Astrocyte (in vitro differentiated cells and primary cell): ENCODE results near the gene UBASH3A. TPM values are rescaled to one million over a fixed set of nuclear protein-coding genes. Genes with fewer than 3 reads are reported as not detected.

Source experiments
- DNase-seq: peaks from one replicate; pipeline ENCODE4 v3.0.0-alpha.2; 2010; ENCODE audit warnings: low read depth
- FAIRE-seq: peaks from 2 replicates; lab custom pipeline; 2011; peaks lifted over from hg19 to GRCh38; lab: Jason Lieb, UNC
- H2AFZ ChIP-seq: 2 replicates; pipeline ENCODE4 v1.6.0; 2012; ENCODE audit warnings: low read depth, low read length, inconsistent platforms
- H3K27ac ChIP-seq: 2 replicates; pipeline ENCODE4 v1.5.1; 2011; ENCODE audit warnings: low read depth, low read length, inconsistent platforms
- H3K27me3 ChIP-seq: 2 replicates; pipeline ENCODE4 v1.6.0; 2011; ENCODE audit warnings: low read length, inconsistent platforms; ENCODE audit not compliant: insufficient read depth
- H3K36me3 ChIP-seq: 2 replicates; pipeline ENCODE4 v1.5.1; 2011; ENCODE audit warnings: low read length, inconsistent platforms; ENCODE audit not compliant: insufficient read depth
- H3K4me1 ChIP-seq: 2 replicates; pipeline ENCODE4 v1.5.1; 2011; ENCODE audit warnings: low read length, inconsistent platforms; ENCODE audit not compliant: insufficient read depth
- H3K4me2 ChIP-seq: 2 replicates; pipeline ENCODE4 v1.6.0; 2012; ENCODE audit warnings: low read length, inconsistent platforms
- H3K4me3 ChIP-seq: 2 replicates; pipeline ENCODE4 v1.5.1; 2011; ENCODE audit warnings: low read depth, mild to moderate bottlenecking, low read length, inconsistent platforms; ENCODE audit not compliant: insufficient read depth
- H3K79me2 ChIP-seq: 2 replicates; pipeline ENCODE4 v1.6.0; 2012; ENCODE audit warnings: mild to moderate bottlenecking, low read length, inconsistent platforms; ENCODE audit not compliant: insufficient read depth
- H3K9ac ChIP-seq: 2 replicates; pipeline ENCODE4 v1.6.0; 2012; ENCODE audit warnings: mild to moderate bottlenecking, low read length, inconsistent platforms
- H3K9me3 ChIP-seq: 2 replicates; pipeline ENCODE4 v1.5.1; 2012; ENCODE audit warnings: low read depth, mild to moderate bottlenecking, low read length, inconsistent platforms; ENCODE audit not compliant: insufficient read depth
- H4K20me1 ChIP-seq: 2 replicates; pipeline ENCODE4 v1.6.0; 2012; ENCODE audit warnings: low read length, inconsistent platforms; ENCODE audit not compliant: insufficient read depth
- H3K27ac Mint-ChIP-seq: one replicate; pipeline ENCODE4 v1.8.0; 2021; ENCODE audit warnings: mild to moderate bottlenecking, mixed read lengths; ENCODE audit not compliant: unreplicated experiment
- H3K27me3 Mint-ChIP-seq: one replicate; pipeline ENCODE4 v1.8.0; 2021; ENCODE audit warnings: low read depth, mixed read lengths; ENCODE audit not compliant: unreplicated experiment
- H3K36me3 Mint-ChIP-seq: one replicate; pipeline ENCODE4 v1.8.0; 2021; ENCODE audit warnings: low read depth, mixed read lengths; ENCODE audit not compliant: unreplicated experiment
- H3K4me1 Mint-ChIP-seq: one replicate; pipeline ENCODE4 v1.8.0; 2021; ENCODE audit warnings: low read depth, mixed read lengths; ENCODE audit not compliant: unreplicated experiment
- H3K4me3 Mint-ChIP-seq: one replicate; pipeline ENCODE4 v1.8.0; 2021; ENCODE audit warnings: mild to moderate bottlenecking, moderate library complexity, mixed read lengths; ENCODE audit not compliant: unreplicated experiment
- H3K9me3 Mint-ChIP-seq: one replicate; pipeline ENCODE4 v1.8.0; 2021; ENCODE audit warnings: mild to moderate bottlenecking, mixed read lengths; ENCODE audit not compliant: unreplicated experiment
- CTCF ChIP-seq: IDR thresholded peaks from 2 replicates; pipeline ENCODE4 v1.5.1; 2011; ENCODE audit warnings: low read depth, mild to moderate bottlenecking, inconsistent platforms, low read length, moderate library complexity; ENCODE audit not compliant: insufficient read depth
- EZH2 ChIP-seq: IDR thresholded peaks from 2 replicates; pipeline ENCODE4 v1.6.1; 2012; ENCODE audit warnings: mild to moderate bottlenecking, low read length, inconsistent platforms; ENCODE audit not compliant: insufficient read depth
- total RNA-seq: library from RNA; stranded (reverse); gene quantifications from 2 replicates; pipeline ENCODE4 v1.2.1, GENCODE V29; 2021

UBASH3A gene
- total RNA-seq, 1 donor from 2014 or later, result not detected

- Histone ChIP-seq H3K9me3 (no peaks in the 10 kb centered on the region), H3K36me3 (no peaks in the 10 kb centered on the region), H3K79me2 (no peaks in the 10 kb centered on the region), H4K20me1 (no peaks in the 10 kb centered on the region), H3K4me2 (no peak overlapping the region), H3K4me1 (no peaks in the 10 kb centered on the region), H3K9ac (no peak overlapping the region), H3K27ac (no peak overlapping the region), H3K4me3 (no peak overlapping the region), H2AFZ (no peak overlapping the region), H3K27me3 (peaks cover 6% of the 10 kb centered on the region)
- H3K9me3 Mint-ChIP-seq, result peaks cover 2% of the 10 kb centered on the region
- H3K27me3 Mint-ChIP-seq, result peaks cover 12% of the 10 kb centered on the region
- TF ChIP-seq CTCF (no peak), EZH2 (no peak)
- H3K27ac Mint-ChIP-seq, result no peak overlapping the region
- no peak for FAIRE-seq
- H3K36me3 Mint-ChIP-seq, result peaks cover 1% of the 10 kb centered on the region
- H3K4me1 Mint-ChIP-seq, result peaks cover 12% of the 10 kb centered on the region
- DNase-seq, result no peak
- H3K4me3 Mint-ChIP-seq, result no peak overlapping the region
Measured at GRCh38 chr21:42390193-42390592, 13.5 kb upstream of the UBASH3A start.

GRCh38 chr21:42390696-42391095, 13.0 kb upstream of the UBASH3A start:
- peaks cover 1% of the 10 kb centered on the region for H3K36me3 Mint-ChIP-seq
- peaks cover 2% of the 10 kb centered on the region for H3K9me3 Mint-ChIP-seq
- TF ChIP-seq EZH2 (no peak), CTCF (no peak)
- H3K4me3 Mint-ChIP-seq, result no peak overlapping the region
- Histone ChIP-seq H4K20me1 (no peaks in the 10 kb centered on the region), H3K4me1 (no peaks in the 10 kb centered on the region), H3K9me3 (no peaks in the 10 kb centered on the region), H3K4me2 (no peak overlapping the region), H2AFZ (no peak overlapping the region), H3K79me2 (no peaks in the 10 kb centered on the region), H3K27ac (no peak overlapping the region), H3K9ac (no peak overlapping the region), H3K36me3 (no peaks in the 10 kb centered on the region), H3K27me3 (peaks cover 6% of the 10 kb centered on the region), H3K4me3 (no peak overlapping the region)
- H3K27me3 Mint-ChIP-seq, result peaks cover 12% of the 10 kb centered on the region
- DNase-seq (no peak), FAIRE-seq (no peak)
- peaks cover 11% of the 10 kb centered on the region for H3K4me1 Mint-ChIP-seq
- H3K27ac Mint-ChIP-seq, result no peak overlapping the region

- H3K9me3 Mint-ChIP-seq, result peaks cover 2% of the 10 kb centered on the region
- H3K27ac ChIP-seq, result no peak overlapping the region
- FAIRE-seq (no peak), DNase-seq (no peak)
- H3K4me1 ChIP-seq, result no peaks in the 10 kb centered on the region
- no peaks in the 10 kb centered on the region for H3K79me2 ChIP-seq
- H3K27me3 Mint-ChIP-seq, result peaks cover 12% of the 10 kb centered on the region
- no peak overlapping the region for H3K4me3 Mint-ChIP-seq
- no peaks in the 10 kb centered on the region for H3K9me3 ChIP-seq
- H3K9ac ChIP-seq, result no peak overlapping the region
- TF ChIP-seq CTCF (no peak), EZH2 (no peak)
- H3K4me3 ChIP-seq, result no peak overlapping the region
- H2AFZ ChIP-seq, result no peak overlapping the region
- H3K4me2 ChIP-seq, result no peak overlapping the region
- peaks cover 6% of the 10 kb centered on the region for H3K27me3 ChIP-seq
- peaks cover 11% of the 10 kb centered on the region for H3K4me1 Mint-ChIP-seq
- peaks cover 1% of the 10 kb centered on the region for H3K36me3 Mint-ChIP-seq
- no peaks in the 10 kb centered on the region for H3K36me3 ChIP-seq
- no peak overlapping the region for H3K27ac Mint-ChIP-seq
- no peaks in the 10 kb centered on the region for H4K20me1 ChIP-seq
Measured at GRCh38 chr21:42391297-42391696, 12.4 kb upstream of the UBASH3A start.
